ENCODE measurements around the gene MRTFB.
A peak's percentile ranks its signal among the peaks of the same experiment; 100 is the strongest.

The MRTFB gene

GRCh38 chr16:14263011-14263410, 191.9 kb downstream of the MRTFB start:
- Histone ChIP-seq H3K4me1 (ENCODE audit: control insufficient read depth in 5 of 5, insufficient read depth in 5 of 5, low read length in 5 of 5) (peaks cover 0 to 9% (median 8%) of the 10 kb centered on the region in 5 donors), H3K9me3 (ENCODE audit: control insufficient read depth in 5 of 5, low read length in 5 of 5) (no peaks in the 10 kb centered on the region), H3K4me3 (ENCODE audit: low read depth in 1 of 5, low read length in 5 of 5) (no peak overlapping the region), H3K9ac (ENCODE audit: low read length in 5 of 5) (no peak overlapping the region), H3K27me3 (ENCODE audit: control insufficient read depth in 5 of 5, insufficient read depth in 4 of 5, low read length in 5 of 5) (no peaks in the 10 kb centered on the region), H3K27ac (ENCODE audit: low read depth, low read length) (no peak overlapping the region), H3K36me3 (ENCODE audit: control insufficient read depth in 5 of 5, insufficient read depth in 5 of 5, low read length in 5 of 5) (peaks cover 43 to 88% (median 72%) of the 10 kb centered on the region in 5 donors)

GRCh38 chr16:14263769-14264168, 192.7 kb downstream of the MRTFB start:
- H3K27me3 ChIP-seq (ENCODE audit: control insufficient read depth in 5 of 5, insufficient read depth in 4 of 5, low read length in 5 of 5), result no peaks in the 10 kb centered on the region
- no peaks in the 10 kb centered on the region for H3K9me3 ChIP-seq (ENCODE audit: control insufficient read depth in 5 of 5, low read length in 5 of 5)
- peaks cover 0 to 9% (median 8%) of the 10 kb centered on the region in 5 donors for H3K4me1 ChIP-seq (ENCODE audit: control insufficient read depth in 5 of 5, insufficient read depth in 5 of 5, low read length in 5 of 5)
- peaks cover 37 to 82% (median 66%) of the 10 kb centered on the region in 5 donors for H3K36me3 ChIP-seq (ENCODE audit: control insufficient read depth in 5 of 5, insufficient read depth in 5 of 5, low read length in 5 of 5)
- H3K4me3 ChIP-seq (ENCODE audit: low read depth in 1 of 5, low read length in 5 of 5), result no peak overlapping the region
- H3K27ac ChIP-seq (ENCODE audit: low read depth, low read length), result no peak overlapping the region
- H3K9ac ChIP-seq (ENCODE audit: low read length in 5 of 5), result no peak overlapping the region

GRCh38 chr16:14264327-14264943, 193.3 kb downstream of the MRTFB start:
- no peaks in the 10 kb centered on the region for H3K27me3 ChIP-seq (ENCODE audit: control insufficient read depth in 5 of 5, insufficient read depth in 4 of 5, low read length in 5 of 5)
- H3K36me3 ChIP-seq (ENCODE audit: control insufficient read depth in 5 of 5, insufficient read depth in 5 of 5, low read length in 5 of 5), result peaks cover 36 to 77% (median 64%) of the 10 kb centered on the region in 5 donors
- no peak overlapping the region for H3K27ac ChIP-seq (ENCODE audit: low read depth, low read length)
- H3K4me3 ChIP-seq (ENCODE audit: low read depth in 1 of 5, low read length in 5 of 5), result no peak overlapping the region
- H3K9ac ChIP-seq (ENCODE audit: low read length in 5 of 5), result no peak overlapping the region
- peaks cover 0 to 2% (median 0%) of the 10 kb centered on the region in 5 donors for H3K9me3 ChIP-seq (ENCODE audit: control insufficient read depth in 5 of 5, low read length in 5 of 5)
- peaks cover 0 to 9% (median 8%) of the 10 kb centered on the region in 5 donors for H3K4me1 ChIP-seq (ENCODE audit: control insufficient read depth in 5 of 5, insufficient read depth in 5 of 5, low read length in 5 of 5)

- Histone ChIP-seq H3K4me1 (ENCODE audit: control insufficient read depth in 5 of 5, insufficient read depth in 5 of 5, low read length in 5 of 5) (no peaks in the 10 kb centered on the region), H3K9ac (ENCODE audit: low read length in 5 of 5) (no peak overlapping the region), H3K4me3 (ENCODE audit: low read depth in 1 of 5, low read length in 5 of 5) (no peak overlapping the region), H3K27me3 (ENCODE audit: control insufficient read depth in 5 of 5, insufficient read depth in 4 of 5, low read length in 5 of 5) (no peaks in the 10 kb centered on the region), H3K36me3 (ENCODE audit: control insufficient read depth in 5 of 5, insufficient read depth in 5 of 5, low read length in 5 of 5) (peaks cover 21 to 41% (median 33%) of the 10 kb centered on the region in 5 donors), H3K27ac (ENCODE audit: low read depth, low read length) (no peak overlapping the region), H3K9me3 (ENCODE audit: control insufficient read depth in 5 of 5, low read length in 5 of 5) (peaks cover 0 to 8% (median 2%) of the 10 kb centered on the region in 5 donors)
These were observed 197.0 kb downstream of the MRTFB start for GRCh38 chr16:14268073-14268472.

- no peaks in the 10 kb centered on the region for H3K36me3 ChIP-seq (ENCODE audit: control insufficient read depth in 5 of 5, insufficient read depth in 5 of 5, low read length in 5 of 5)
- peaks cover 0 to 2% (median 0%) of the 10 kb centered on the region in 5 donors for H3K9me3 ChIP-seq (ENCODE audit: control insufficient read depth in 5 of 5, low read length in 5 of 5)
- H3K4me3 ChIP-seq (ENCODE audit: low read depth in 1 of 5, low read length in 5 of 5), result no peak overlapping the region
- H3K27ac ChIP-seq (ENCODE audit: low read depth, low read length), result no peak overlapping the region
- H3K4me1 ChIP-seq (ENCODE audit: control insufficient read depth in 5 of 5, insufficient read depth in 5 of 5, low read length in 5 of 5), result no peaks in the 10 kb centered on the region
- no peaks in the 10 kb centered on the region for H3K27me3 ChIP-seq (ENCODE audit: control insufficient read depth in 5 of 5, insufficient read depth in 4 of 5, low read length in 5 of 5)
- no peak overlapping the region for H3K9ac ChIP-seq (ENCODE audit: low read length in 5 of 5)
These were observed 204.8 kb downstream of the MRTFB start for GRCh38 chr16:14275934-14276333.

DNA sequence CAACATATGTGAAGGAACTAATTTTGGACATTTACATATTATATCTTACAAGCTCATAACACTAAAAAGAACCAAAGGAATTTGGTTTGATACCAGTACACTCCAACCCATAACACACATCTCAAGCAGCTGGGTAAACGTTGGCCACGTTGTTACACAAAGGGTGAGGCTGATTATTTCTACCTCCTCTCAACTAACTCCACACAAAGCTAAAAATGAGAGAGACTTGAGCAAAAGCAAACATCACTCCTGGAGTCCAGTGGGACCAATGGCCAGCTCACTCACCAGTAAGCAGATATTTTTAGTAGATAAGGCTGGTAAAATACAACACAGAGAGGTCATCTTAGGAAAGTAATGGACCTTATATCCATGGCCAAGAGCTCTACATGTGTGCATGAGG, 207.6 kb downstream of the MRTFB start:
- H3K27ac ChIP-seq (ENCODE audit: low read depth, low read length), result no peak overlapping the region
- H3K36me3 ChIP-seq (ENCODE audit: control insufficient read depth in 5 of 5, insufficient read depth in 5 of 5, low read length in 5 of 5), result no peaks in the 10 kb centered on the region
- no peaks in the 10 kb centered on the region for H3K4me1 ChIP-seq (ENCODE audit: control insufficient read depth in 5 of 5, insufficient read depth in 5 of 5, low read length in 5 of 5)
- no peak overlapping the region for H3K4me3 ChIP-seq (ENCODE audit: low read depth in 1 of 5, low read length in 5 of 5)
- no peaks in the 10 kb centered on the region for H3K9me3 ChIP-seq (ENCODE audit: control insufficient read depth in 5 of 5, low read length in 5 of 5)
- H3K9ac ChIP-seq (ENCODE audit: low read length in 5 of 5), result no peak overlapping the region
- H3K27me3 ChIP-seq (ENCODE audit: control insufficient read depth in 5 of 5, insufficient read depth in 4 of 5, low read length in 5 of 5), result no peaks in the 10 kb centered on the region

GRCh38 chr16:14280541-14280940, 209.4 kb downstream of the MRTFB start:
- Histone ChIP-seq H3K36me3 (ENCODE audit: control insufficient read depth in 5 of 5, insufficient read depth in 5 of 5, low read length in 5 of 5) (no peaks in the 10 kb centered on the region), H3K9me3 (ENCODE audit: control insufficient read depth in 5 of 5, low read length in 5 of 5) (no peaks in the 10 kb centered on the region), H3K9ac (ENCODE audit: low read length in 5 of 5) (no peak overlapping the region), H3K4me1 (ENCODE audit: control insufficient read depth in 5 of 5, insufficient read depth in 5 of 5, low read length in 5 of 5) (peaks cover 0 to 7% (median 5%) of the 10 kb centered on the region in 5 donors), H3K4me3 (ENCODE audit: low read depth in 1 of 5, low read length in 5 of 5) (no peak overlapping the region), H3K27me3 (ENCODE audit: control insufficient read depth in 5 of 5, insufficient read depth in 4 of 5, low read length in 5 of 5) (no peaks in the 10 kb centered on the region), H3K27ac (ENCODE audit: low read depth, low read length) (no peak overlapping the region)

DNA sequence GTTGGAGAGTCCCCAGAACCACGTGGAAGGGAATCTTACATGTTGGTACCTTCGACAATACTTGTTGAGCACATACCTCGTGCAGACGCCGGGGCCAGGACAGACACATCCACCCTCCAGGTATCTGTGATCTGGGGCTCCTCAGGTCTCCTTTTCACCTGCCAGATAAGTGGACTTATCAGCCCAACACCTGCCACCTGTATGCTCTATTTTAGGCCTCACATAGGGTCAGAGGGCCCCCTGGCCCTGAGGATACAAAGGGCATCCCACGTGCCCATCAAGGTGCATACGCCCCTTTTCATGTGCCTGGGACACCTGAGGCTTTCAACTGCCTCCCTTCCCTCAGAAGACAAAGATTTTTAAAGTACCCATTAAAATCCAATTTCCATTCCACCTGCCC, 212.7 kb downstream of the MRTFB start:
- Histone ChIP-seq H3K36me3 (ENCODE audit: control insufficient read depth in 5 of 5, insufficient read depth in 5 of 5, low read length in 5 of 5) (no peaks in the 10 kb centered on the region), H3K9ac (ENCODE audit: low read length in 5 of 5) (no peak overlapping the region), H3K9me3 (ENCODE audit: control insufficient read depth in 5 of 5, low read length in 5 of 5) (peaks cover 0 to 2% (median 0%) of the 10 kb centered on the region in 5 donors), H3K27me3 (ENCODE audit: control insufficient read depth in 5 of 5, insufficient read depth in 4 of 5, low read length in 5 of 5) (no peaks in the 10 kb centered on the region), H3K4me3 (ENCODE audit: low read depth in 1 of 5, low read length in 5 of 5) (no peak overlapping the region), H3K4me1 (ENCODE audit: control insufficient read depth in 5 of 5, insufficient read depth in 5 of 5, low read length in 5 of 5) (peaks cover 0 to 19% (median 18%) of the 10 kb centered on the region in 5 donors), H3K27ac (ENCODE audit: low read depth, low read length) (no peak overlapping the region)

- H3K9ac ChIP-seq (ENCODE audit: low read length in 5 of 5), result peak overlapping the region in 1 of 5 donors; percentile 64
- peaks cover 0 to 19% (median 18%) of the 10 kb centered on the region in 5 donors for H3K4me1 ChIP-seq (ENCODE audit: control insufficient read depth in 5 of 5, insufficient read depth in 5 of 5, low read length in 5 of 5)
- no peak overlapping the region for H3K27ac ChIP-seq (ENCODE audit: low read depth, low read length)
- H3K36me3 ChIP-seq (ENCODE audit: control insufficient read depth in 5 of 5, insufficient read depth in 5 of 5, low read length in 5 of 5), result no peaks in the 10 kb centered on the region
- peaks cover 4 to 8% (median 5%) of the 10 kb centered on the region in 5 donors for H3K9me3 ChIP-seq (ENCODE audit: control insufficient read depth in 5 of 5, low read length in 5 of 5)
- no peak overlapping the region for H3K4me3 ChIP-seq (ENCODE audit: low read depth in 1 of 5, low read length in 5 of 5)
- no peaks in the 10 kb centered on the region for H3K27me3 ChIP-seq (ENCODE audit: control insufficient read depth in 5 of 5, insufficient read depth in 4 of 5, low read length in 5 of 5)
These were observed 213.3 kb downstream of the MRTFB start for GRCh38 chr16:14284371-14284770.

GRCh38 chr16:14284930-14285512, 213.9 kb downstream of the MRTFB start:
- peaks cover 10 to 15% (median 12%) of the 10 kb centered on the region in 5 donors for H3K9me3 ChIP-seq (ENCODE audit: control insufficient read depth in 5 of 5, low read length in 5 of 5)
- H3K4me3 ChIP-seq (ENCODE audit: low read depth in 1 of 5, low read length in 5 of 5), result peak overlapping the region; percentile 69 to 97 (median 92)
- H3K9ac ChIP-seq (ENCODE audit: low read length in 5 of 5), result peak overlapping the region; percentile 43 to 89 (median 67)
- no peaks in the 10 kb centered on the region for H3K36me3 ChIP-seq (ENCODE audit: control insufficient read depth in 5 of 5, insufficient read depth in 5 of 5, low read length in 5 of 5)
- H3K27me3 ChIP-seq (ENCODE audit: control insufficient read depth in 5 of 5, insufficient read depth in 4 of 5, low read length in 5 of 5), result no peaks in the 10 kb centered on the region
- H3K4me1 ChIP-seq (ENCODE audit: control insufficient read depth in 5 of 5, insufficient read depth in 5 of 5, low read length in 5 of 5), result peaks cover 0 to 19% (median 18%) of the 10 kb centered on the region in 5 donors
- peak overlapping the region; percentile 88 for H3K27ac ChIP-seq (ENCODE audit: low read depth, low read length)
